Activated T-cell treated with anti-CD3 and anti-CD28 coated beads, Interleukin-2, amount 50 U/mL, for 24 hours (primary cell): ENCODE data around the gene HSDL1.

Source experiments
- DNase-seq: peaks from one replicate; pipeline ENCODE4 v3.0.0-alpha.2; 2020
- H3K27ac Mint-ChIP-seq: 2 replicates; pipeline ENCODE4 v1.8.0; 2020; ENCODE audit warnings: mild to moderate bottlenecking, mixed read lengths
- H3K27me3 Mint-ChIP-seq: 2 replicates; pipeline ENCODE4 v1.8.0; 2020; ENCODE audit warnings: mixed read lengths
- H3K36me3 Mint-ChIP-seq: 2 replicates; pipeline ENCODE4 v1.8.0; 2020; ENCODE audit warnings: low read depth, mixed read lengths
- H3K4me1 Mint-ChIP-seq: 2 replicates; pipeline ENCODE4 v1.8.0; 2020; ENCODE audit warnings: low read depth, mixed read lengths
- H3K4me3 Mint-ChIP-seq: 2 replicates; pipeline ENCODE4 v1.8.0; 2020; ENCODE audit warnings: mild to moderate bottlenecking, moderate library complexity, mixed read lengths
- H3K9me3 Mint-ChIP-seq: 2 replicates; pipeline ENCODE4 v1.8.0; 2020; ENCODE audit warnings: mixed read lengths

The HSDL1 gene

DNA sequence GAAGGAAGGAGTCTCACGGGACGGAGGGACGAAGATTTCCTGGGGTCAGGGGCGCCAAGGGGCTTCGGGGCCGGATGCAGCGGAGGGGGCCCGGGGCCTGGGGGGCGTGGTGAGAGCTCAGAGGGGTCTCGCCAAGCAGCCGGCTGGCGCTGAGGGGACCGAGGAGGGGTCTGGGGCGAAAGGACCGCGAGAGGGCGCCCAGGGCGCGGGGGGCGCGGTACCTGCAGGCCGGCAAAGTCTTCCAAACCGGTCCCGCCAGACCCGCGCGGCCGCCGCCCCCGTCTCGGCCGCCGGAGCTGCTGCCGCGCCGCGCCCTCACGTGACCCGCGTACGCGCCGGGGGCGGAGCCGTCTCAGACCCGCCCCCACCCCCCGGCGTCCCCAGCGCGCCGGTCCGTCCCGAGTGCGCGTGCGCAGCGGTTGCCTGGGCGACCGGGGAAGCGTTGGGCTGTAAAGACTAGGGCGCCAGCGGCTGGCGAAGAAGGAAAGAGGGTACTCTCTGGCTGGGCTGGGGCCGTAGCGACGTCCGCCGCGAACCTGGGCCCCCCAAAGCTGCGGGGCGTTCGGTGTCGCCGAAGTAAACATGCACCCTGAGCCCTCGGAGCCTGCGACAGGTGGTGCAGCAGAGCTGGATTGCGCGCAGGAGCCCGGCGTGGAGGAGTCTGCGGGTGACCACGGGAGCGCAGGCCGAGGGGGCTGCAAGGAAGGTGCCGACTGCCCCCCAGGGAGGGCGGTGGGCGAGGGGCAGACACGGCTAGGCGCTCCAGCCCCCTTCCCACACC is at the start of gene HSDL1, which contains the start of gene DNAAF1:
Gene HSDL1, minus strand, starts transcription at position 319 of the 781 bp plus-strand sequence. CDS start 13,856 bp downstream, outside the sequence.
Gene DNAAF1, plus strand, starts transcription at position 450 of the 781 bp plus-strand sequence. Its CDS starts 133 bp downstream, at position 583.
- Mint-ChIP-seq H3K27me3 (no peaks in the 10 kb centered on the region), H3K9me3 (no peaks in the 10 kb centered on the region), H3K36me3 (peaks cover 5% of the 10 kb centered on the region), H3K27ac (peak within 1 kb of the TSS; percentile 90), H3K4me1 (peaks cover 19% of the 10 kb centered on the region), H3K4me3 (peak within 1 kb of the TSS; percentile 96)
- peak; percentile 97 for DNase-seq

DNA sequence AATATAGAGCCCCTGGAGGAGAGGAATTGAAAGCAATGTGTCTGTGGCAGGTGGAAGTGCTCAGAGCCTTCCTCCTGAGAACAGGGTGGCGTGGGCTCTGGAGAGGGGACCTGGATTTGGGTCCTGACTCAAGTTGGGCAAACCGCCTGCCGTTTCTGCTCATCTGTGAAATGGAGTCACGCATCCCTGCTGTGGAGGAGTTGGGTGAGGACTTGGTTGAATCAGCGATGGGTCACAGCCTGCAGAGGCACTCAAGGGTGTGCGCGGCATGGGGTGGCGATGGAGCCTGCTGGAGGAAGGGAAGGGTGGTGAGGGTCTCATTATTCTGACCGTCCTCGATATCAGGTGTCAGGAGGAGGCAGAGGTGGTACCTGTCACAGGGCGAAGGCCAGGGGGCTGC is 49.0 kb upstream of the HSDL1 start:
- Mint-ChIP-seq H3K9me3 (no peaks in the 10 kb centered on the region), H3K4me1 (peaks cover 18% of the 10 kb centered on the region), H3K4me3 (peak overlapping the region; percentile 54), H3K27ac (peak overlapping the region; percentile 79), H3K36me3 (no peaks in the 10 kb centered on the region), H3K27me3 (no peaks in the 10 kb centered on the region)
- no peak for DNase-seq

DNA sequence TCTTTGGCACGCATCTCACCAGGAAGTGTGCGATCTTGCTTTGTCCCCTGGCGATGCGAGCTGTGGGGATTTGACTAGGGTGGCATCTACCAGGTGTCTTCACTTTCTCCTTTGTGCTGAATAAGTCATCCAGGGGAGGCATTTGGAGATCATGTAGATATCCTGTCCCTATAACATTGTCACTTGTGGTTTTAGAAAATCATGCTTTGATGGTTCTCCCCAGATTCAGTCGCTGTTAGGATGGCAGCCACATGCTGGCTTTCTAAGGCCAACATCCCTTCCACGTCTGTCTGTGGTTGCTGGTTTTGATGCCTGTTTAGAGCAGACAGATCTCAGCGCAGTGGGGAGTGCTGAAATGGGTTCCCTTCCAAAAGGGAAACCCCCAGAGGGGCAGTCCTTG is 48.5 kb upstream of the HSDL1 start:
- no peaks in the 10 kb centered on the region for H3K9me3 Mint-ChIP-seq
- no peak for DNase-seq
- H3K36me3 Mint-ChIP-seq, result no peaks in the 10 kb centered on the region
- no peak overlapping the region for H3K4me3 Mint-ChIP-seq
- peak overlapping the region; percentile 79 for H3K27ac Mint-ChIP-seq
- peaks cover 18% of the 10 kb centered on the region for H3K4me1 Mint-ChIP-seq
- no peaks in the 10 kb centered on the region for H3K27me3 Mint-ChIP-seq

DNA sequence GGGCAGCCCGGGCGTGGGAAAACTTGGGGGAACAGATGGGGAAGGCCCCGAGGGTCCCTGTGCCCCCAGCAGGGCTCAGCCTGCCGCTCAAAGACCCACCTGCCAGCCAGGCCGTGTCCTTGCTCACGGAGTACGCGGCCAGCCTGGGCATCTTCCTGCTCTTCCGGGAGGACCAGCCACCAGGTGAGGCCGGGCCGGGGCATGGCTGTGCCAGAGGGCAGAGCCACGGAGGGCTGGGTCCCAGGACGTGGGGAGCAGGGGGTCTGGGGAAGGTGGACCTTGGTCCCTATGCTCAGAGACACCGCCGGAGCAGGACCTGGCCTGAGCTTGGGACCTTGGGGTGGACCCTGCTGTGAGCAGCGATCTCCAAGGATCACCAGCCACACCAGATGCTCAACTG is 46.5 kb upstream of the HSDL1 start:
- Mint-ChIP-seq H3K36me3 (peaks cover 4% of the 10 kb centered on the region), H3K4me3 (no peak overlapping the region), H3K27me3 (no peaks in the 10 kb centered on the region), H3K27ac (no peak overlapping the region), H3K4me1 (peaks cover 21% of the 10 kb centered on the region), H3K9me3 (no peaks in the 10 kb centered on the region)
- no peak for DNase-seq

DNA sequence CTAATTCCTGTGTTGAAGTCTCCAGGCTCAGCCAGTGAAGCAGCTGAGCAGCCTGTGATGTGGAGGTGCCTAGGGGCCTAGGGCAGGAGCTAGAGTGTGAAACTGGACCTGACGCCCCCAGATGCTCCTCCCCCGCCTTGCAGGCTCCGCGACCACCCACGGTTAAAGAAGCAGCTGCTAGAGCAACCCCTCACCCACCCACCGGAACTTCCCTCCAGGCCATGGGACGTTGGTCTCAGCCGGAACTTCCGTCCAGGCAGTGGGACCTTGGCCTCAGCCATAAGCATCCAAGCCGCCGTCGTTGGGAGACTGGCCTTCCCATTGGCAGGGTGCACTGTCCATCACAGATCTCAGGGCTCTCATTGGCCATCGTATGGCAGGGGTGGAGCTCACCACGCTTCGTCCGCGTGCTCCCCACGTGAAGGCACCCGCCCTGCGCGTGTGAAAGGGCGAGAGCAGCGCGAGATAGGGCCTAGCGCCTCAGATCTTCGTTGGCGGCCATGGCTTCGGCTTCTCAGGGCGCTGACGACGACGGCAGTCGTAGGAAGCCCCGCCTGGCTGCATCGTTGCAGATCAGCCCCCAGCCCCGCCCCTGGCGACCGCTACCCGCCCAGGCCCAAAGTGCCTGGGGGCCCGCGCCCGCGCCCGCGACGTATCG is 45.9 kb upstream of the HSDL1 start, which contains the start of gene ADAD2:
Gene ADAD2, plus strand, starts transcription at position 427 of the 658 bp plus-strand sequence. Its CDS starts 74 bp downstream, at position 501.
- H3K27me3 Mint-ChIP-seq, result no peaks in the 10 kb centered on the region

DNA sequence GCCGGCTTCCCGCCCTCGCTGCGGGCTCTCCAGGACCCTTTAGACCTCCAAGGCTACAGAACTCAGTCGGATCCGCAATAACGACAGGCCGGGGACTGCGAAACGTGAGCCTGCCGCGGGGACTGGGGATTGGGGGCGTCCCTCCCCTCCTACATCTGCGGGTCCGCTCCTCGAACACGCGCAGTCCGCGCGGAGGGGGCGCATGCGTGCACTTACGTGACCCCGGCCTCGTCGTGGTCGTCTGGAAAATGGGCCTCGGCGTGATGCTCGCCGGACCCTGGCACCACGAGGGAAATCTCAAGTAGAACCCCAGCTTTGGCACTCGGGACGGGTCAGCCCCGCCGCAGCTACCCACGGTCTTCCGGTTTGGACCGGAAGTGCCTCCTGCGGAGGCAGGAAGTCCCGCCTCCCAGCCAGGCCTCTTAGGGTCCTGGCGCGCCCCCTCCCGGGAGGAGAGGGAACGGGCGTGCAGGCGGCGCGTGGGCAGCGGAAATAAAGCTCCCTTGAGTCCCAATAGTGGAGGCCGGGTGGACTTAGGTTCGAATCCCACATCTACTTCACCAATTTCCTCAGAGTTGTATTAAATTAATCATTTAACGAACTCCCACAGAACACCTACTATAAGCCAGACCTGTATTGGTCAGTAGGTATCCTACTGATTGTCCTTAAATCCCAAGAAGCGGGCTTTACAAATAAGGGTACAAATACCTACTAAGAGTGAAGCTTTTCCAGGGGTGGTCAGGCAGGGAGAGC is 41.9 kb upstream of the HSDL1 start, which contains the start of gene TAF1C:
Gene TAF1C, minus strand, starts transcription at position 373 of the 753 bp plus-strand sequence. CDS start 2,069 bp downstream, outside the sequence.
- Mint-ChIP-seq H3K9me3 (no peaks in the 10 kb centered on the region), H3K27me3 (no peaks in the 10 kb centered on the region), H3K27ac (peak within 1 kb of the TSS; percentile 97), H3K4me1 (peaks cover 22% of the 10 kb centered on the region), H3K36me3 (peaks cover 48% of the 10 kb centered on the region), H3K4me3 (peak within 1 kb of the TSS; percentile 96)
- DNase-seq, result peak; percentile 95

More for the DNA sequence above, 45.9 kb upstream of the HSDL1 start, which contains the start of gene ADAD2:
- Mint-ChIP-seq H3K36me3 (peaks cover 10% of the 10 kb centered on the region), H3K9me3 (no peaks in the 10 kb centered on the region), H3K27ac (no peak within 1 kb of the TSS), H3K4me3 (no peak within 1 kb of the TSS), H3K4me1 (peaks cover 22% of the 10 kb centered on the region)
- no peak for DNase-seq

DNA sequence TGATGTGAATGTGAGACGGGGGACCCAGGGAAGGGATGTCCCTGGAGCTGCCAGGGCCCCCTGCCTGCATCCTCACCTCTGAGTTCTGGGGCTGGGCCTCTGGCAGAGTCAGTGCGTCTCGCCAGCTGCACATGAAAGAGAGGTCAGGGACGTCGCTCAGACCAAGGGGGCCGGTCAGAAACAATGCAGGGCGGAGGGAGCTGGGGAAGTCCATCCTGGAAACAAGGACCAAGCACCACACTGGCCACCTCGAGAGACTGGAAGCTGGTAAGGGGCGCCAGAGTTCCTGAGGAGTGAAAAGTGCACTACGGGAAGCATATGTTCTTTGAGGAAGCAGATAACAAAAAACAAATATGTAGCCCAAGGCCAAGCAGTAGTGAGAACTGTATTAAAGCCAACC is 39.8 kb upstream of the HSDL1 start:
- H3K36me3 Mint-ChIP-seq, result peaks cover 67% of the 10 kb centered on the region
- H3K9me3 Mint-ChIP-seq, result no peaks in the 10 kb centered on the region
- peak overlapping the region; percentile 48 for H3K27ac Mint-ChIP-seq
- H3K4me3 Mint-ChIP-seq, result peak overlapping the region; percentile 96
- no peak for DNase-seq
- H3K4me1 Mint-ChIP-seq, result peaks cover 22% of the 10 kb centered on the region
- H3K27me3 Mint-ChIP-seq, result no peaks in the 10 kb centered on the region

DNA sequence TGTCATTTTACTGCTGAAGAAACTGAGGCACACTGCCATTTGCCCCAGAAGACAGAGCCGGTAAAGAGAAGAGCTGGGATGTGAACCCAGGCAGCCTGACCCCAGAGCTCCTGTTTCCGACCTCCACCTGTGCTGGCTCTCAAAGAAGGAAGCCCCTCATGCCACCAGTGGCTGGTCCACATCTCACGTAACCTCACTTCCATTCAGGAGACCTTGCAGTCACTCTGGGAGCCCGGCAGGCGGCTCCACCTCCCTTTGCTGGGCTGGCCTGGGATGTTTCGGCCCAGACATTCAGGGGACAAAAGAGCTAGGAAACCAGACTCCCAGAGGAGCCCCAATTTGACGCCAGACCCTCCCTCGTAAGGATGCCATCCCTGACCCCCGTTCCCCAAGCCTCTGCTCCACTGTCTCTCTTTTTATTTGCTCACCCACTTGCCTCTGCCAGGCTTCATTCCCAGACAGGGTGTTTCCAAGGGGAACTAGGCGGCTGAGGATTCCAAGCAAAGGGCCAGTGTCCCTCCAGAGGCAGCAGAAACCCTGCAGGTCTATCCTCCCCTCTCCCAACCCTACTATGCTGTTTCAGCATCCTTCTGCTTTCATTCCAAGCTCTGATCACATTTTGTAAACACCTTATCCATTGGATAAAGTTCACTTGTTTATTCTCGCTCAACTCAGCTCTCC is 39.1 kb upstream of the HSDL1 start:
- no peak for DNase-seq
- H3K27ac Mint-ChIP-seq, result peak overlapping the region; percentile 48

DNA sequence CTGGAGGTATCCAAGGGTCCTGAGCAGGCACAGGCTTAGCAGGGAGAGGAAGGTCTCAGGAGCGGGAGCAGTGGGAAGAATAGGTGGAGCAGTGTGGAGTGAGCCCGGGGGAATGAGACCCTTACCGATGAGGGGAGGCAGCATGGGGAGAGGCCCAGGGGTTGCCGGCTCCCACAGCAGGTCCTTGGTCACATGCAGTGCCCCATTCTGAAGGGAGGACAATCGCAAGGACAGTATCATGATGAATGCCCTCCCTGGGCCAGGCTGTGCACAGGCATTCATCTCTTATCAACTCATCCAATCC is 38.5 kb upstream of the HSDL1 start:
- H3K27me3 Mint-ChIP-seq, result no peaks in the 10 kb centered on the region
- no peak overlapping the region for H3K27ac Mint-ChIP-seq
- no peak overlapping the region for H3K4me3 Mint-ChIP-seq
- DNase-seq, result no peak
- H3K9me3 Mint-ChIP-seq, result no peaks in the 10 kb centered on the region
- H3K36me3 Mint-ChIP-seq, result peaks cover 78% of the 10 kb centered on the region
- H3K4me1 Mint-ChIP-seq, result peaks cover 24% of the 10 kb centered on the region

More for the DNA sequence above, 39.1 kb upstream of the HSDL1 start:
- no peak overlapping the region for H3K4me3 Mint-ChIP-seq
- H3K4me1 Mint-ChIP-seq, result peaks cover 22% of the 10 kb centered on the region
- H3K9me3 Mint-ChIP-seq, result no peaks in the 10 kb centered on the region
- H3K27me3 Mint-ChIP-seq, result no peaks in the 10 kb centered on the region
- H3K36me3 Mint-ChIP-seq, result peaks cover 73% of the 10 kb centered on the region

DNA sequence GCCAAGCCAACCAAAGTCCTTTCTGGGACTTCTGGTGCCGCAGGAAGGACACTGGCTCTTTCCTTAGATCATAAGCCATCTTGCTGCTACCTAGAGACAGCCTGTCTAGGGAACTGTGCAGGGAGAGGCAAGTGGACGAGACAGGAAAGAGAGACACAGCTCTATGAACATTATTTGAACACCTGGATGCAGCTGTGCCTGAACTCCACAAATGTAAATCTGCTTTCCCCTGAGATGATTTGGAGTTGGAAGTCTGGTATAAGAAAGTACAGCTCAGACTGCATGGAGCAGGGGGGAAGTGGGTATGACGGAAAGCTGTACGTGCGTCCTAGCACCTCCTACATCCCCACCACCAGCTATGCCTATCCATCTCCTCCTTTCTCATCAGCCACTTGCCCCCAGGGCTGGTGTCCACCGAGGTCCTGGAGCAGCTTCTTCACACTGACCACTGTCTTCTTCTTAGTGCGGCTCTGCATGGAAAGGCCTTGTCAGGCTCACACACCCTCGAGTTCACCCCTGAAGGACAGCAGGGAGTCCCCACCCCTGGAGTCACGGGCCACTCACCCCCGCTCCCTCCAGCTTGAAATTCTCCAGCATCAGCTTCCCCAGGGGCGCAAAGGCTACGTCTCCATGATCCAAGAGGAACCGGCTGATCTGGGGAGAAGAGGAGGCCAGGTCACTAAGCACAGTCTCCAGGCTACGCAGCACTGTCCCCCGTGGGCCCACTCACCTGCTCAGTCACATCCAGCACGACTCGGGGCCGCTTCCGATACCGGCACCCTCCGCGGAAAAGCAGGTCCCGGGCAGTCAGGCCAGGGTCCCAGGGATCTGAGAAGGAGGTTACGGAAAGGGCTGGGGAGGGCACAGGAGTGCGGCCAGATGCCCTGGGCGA is 37.9 kb upstream of the HSDL1 start:
- no peaks in the 10 kb centered on the region for H3K27me3 Mint-ChIP-seq
- H3K27ac Mint-ChIP-seq, result no peak overlapping the region
- DNase-seq, result no peak
- H3K36me3 Mint-ChIP-seq, result peaks cover 84% of the 10 kb centered on the region
- no peaks in the 10 kb centered on the region for H3K9me3 Mint-ChIP-seq
- H3K4me1 Mint-ChIP-seq, result peaks cover 30% of the 10 kb centered on the region
- no peak overlapping the region for H3K4me3 Mint-ChIP-seq

DNA sequence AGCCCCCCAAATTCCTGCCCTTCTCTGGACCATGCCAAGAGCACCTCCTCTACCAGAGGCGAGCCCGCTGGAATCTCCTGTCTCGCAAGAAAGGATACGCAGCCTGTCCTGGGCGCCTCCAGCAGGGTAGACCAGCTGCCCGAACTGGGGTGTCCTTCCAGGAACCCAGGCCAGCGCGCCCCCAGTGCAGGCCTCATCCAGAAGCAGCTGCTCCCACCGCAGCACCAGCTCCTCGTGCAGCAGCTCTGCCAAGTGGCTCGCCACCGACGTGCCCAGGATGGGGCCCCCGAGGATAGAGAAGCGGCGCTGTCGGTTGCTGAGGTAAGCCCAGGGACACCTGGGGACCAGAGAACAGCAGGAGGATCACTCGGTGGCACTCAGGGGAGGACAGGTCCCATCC is 37.1 kb upstream of the HSDL1 start:
- peaks cover 89% of the 10 kb centered on the region for H3K36me3 Mint-ChIP-seq
- no peaks in the 10 kb centered on the region for H3K9me3 Mint-ChIP-seq
- no peaks in the 10 kb centered on the region for H3K27me3 Mint-ChIP-seq
- H3K4me3 Mint-ChIP-seq, result no peak overlapping the region
- H3K4me1 Mint-ChIP-seq, result peaks cover 34% of the 10 kb centered on the region
- no peak overlapping the region for H3K27ac Mint-ChIP-seq
- DNase-seq, result no peak

DNA sequence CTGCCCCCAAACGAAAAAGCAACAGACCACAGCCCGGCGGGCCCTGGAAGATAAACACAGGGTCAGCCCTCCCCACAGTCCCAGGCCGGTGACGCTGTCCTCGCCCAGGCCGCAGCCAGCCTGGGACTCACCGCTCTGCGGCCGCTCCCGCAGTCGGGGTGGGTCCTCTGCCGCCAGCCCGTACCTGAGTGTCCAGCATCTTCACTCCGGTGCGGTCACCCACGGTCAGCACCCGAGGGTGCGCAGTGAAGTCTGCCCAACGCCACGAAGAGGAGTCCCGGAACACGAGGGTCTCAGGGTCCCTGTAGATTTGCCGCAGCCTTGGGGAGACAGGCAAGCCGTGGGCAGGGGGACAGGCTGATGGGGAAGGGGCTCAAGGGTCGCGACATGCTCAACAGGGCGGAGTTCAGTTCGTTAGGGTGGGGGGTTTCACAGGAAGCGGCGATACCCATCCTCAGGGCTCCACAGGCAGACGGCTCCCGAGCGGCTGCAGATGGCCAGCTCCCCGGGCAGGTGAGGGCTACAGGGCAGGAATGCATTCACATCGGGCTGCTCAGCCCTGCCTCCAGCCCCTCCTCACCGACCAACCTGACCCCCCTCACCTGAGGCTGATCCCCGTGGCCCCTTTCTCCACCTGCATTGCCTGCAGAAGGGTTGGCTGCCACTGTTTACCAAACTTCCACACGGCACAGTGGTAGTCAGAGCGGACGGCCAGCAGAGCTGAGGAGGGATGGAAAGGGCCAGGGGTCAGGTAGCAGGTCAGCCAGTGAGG is 36.4 kb upstream of the HSDL1 start:
- no peak for DNase-seq
- Mint-ChIP-seq H3K9me3 (no peaks in the 10 kb centered on the region), H3K27me3 (no peaks in the 10 kb centered on the region), H3K36me3 (peaks cover 86% of the 10 kb centered on the region), H3K4me1 (peaks cover 35% of the 10 kb centered on the region), H3K27ac (no peak overlapping the region), H3K4me3 (no peak overlapping the region)
